ENCODE measurements around the gene NFATC1.

Gene NFATC1

GRCh38 chr18:79572093-79572780, 176.5 kb downstream of the NFATC1 start:
- no peak for DNase-seq (ENCODE audit: low read depth in 2 of 2)

GRCh38 chr18:79572848-79573451, 177.2 kb downstream of the NFATC1 start:
- DNase-seq (ENCODE audit: low read depth in 2 of 2), result no peak

- DNase-seq (ENCODE audit: low read depth in 2 of 2), result no peak
These were observed 178.3 kb downstream of the NFATC1 start for GRCh38 chr18:79573921-79574491.

GRCh38 chr18:79574938-79575525, 179.3 kb downstream of the NFATC1 start:
- no peak for DNase-seq (ENCODE audit: low read depth in 2 of 2)

GRCh38 chr18:79575891-79576685, 180.4 kb downstream of the NFATC1 start:
- no peak for DNase-seq (ENCODE audit: low read depth in 2 of 2)

GRCh38 chr18:79576686-79577351, 181.1 kb downstream of the NFATC1 start:
- no peak for DNase-seq (ENCODE audit: low read depth in 2 of 2)

- DNase-seq (ENCODE audit: low read depth in 2 of 2), result no peak
These were observed 182.0 kb downstream of the NFATC1 start for GRCh38 chr18:79577451-79578395.

- DNase-seq (ENCODE audit: low read depth in 2 of 2), result no peak
These were observed 182.9 kb downstream of the NFATC1 start for GRCh38 chr18:79578396-79579260.
